ENCODE data around the gene IGFBP3.

IGFBP3 gene

GRCh38 chr7:45938626-45939302 lies 17.7 kb upstream of the IGFBP3 start:
- TF ChIP-seq, protein P1, sequence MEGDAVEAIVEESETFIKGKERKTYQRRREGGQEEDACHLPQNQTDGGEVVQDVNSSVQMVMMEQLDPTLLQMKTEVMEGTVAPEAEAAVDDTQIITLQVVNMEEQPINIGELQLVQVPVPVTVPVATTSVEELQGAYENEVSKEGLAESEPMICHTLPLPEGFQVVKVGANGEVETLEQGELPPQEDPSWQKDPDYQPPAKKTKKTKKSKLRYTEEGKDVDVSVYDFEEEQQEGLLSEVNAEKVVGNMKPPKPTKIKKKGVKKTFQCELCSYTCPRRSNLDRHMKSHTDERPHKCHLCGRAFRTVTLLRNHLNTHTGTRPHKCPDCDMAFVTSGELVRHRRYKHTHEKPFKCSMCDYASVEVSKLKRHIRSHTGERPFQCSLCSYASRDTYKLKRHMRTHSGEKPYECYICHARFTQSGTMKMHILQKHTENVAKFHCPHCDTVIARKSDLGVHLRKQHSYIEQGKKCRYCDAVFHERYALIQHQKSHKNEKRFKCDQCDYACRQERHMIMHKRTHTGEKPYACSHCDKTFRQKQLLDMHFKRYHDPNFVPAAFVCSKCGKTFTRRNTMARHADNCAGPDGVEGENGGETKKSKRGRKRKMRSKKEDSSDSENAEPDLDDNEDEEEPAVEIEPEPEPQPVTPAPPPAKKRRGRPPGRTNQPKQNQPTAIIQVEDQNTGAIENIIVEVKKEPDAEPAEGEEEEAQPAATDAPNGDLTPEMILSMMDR (IDR thresholded peaks at IDR 0.05; ENCODE audit: borderline replicate concordance, control extremely low read depth, extremely low read depth, insufficient read depth, missing control alignments) = no peak
- in situ Hi-C loops (cut with MboI; ENCODE audit: low sequenced_read_pairs, unreplicated experiment) = no loop called here
- no peak for DNase-seq (ENCODE audit: low spot score)

DNA sequence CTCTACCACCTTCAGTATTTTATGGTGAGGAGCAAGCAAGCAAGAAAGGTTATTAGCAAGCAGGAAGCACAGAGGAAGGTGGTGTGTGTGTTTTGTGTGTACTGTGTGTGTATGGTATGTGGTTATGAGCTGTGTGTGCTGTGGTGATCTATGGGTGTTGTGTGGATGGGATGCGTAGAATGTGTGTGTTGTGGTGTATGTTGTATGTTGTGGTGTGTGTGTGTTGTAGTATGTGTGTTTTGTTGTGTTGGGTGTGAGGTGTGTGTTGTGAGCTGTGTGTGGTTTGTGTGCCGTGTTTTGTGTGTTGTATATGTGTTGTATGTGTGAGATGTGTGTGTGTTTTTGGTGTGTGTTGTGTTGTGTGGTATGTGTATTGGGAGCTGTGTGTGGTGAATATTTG lies 16.8 kb upstream of the IGFBP3 start:
- no peak for DNase-seq (ENCODE audit: low spot score)
- TF ChIP-seq, protein P1 (IDR thresholded peaks at IDR 0.05; ENCODE audit: borderline replicate concordance, control extremely low read depth, extremely low read depth, insufficient read depth, missing control alignments) = no peak
- in situ Hi-C loops (cut with MboI; ENCODE audit: low sequenced_read_pairs, unreplicated experiment) = no loop called here

- no peak for DNase-seq (ENCODE audit: low spot score)
- in situ Hi-C loops (cut with MboI; ENCODE audit: low sequenced_read_pairs, unreplicated experiment) = no loop called here
- TF ChIP-seq, protein P1 (IDR thresholded peaks at IDR 0.05; ENCODE audit: borderline replicate concordance, control extremely low read depth, extremely low read depth, insufficient read depth, missing control alignments) = no peak
Measured at GRCh38 chr7:45937301-45937700, 16.2 kb upstream of the IGFBP3 start.

DNA sequence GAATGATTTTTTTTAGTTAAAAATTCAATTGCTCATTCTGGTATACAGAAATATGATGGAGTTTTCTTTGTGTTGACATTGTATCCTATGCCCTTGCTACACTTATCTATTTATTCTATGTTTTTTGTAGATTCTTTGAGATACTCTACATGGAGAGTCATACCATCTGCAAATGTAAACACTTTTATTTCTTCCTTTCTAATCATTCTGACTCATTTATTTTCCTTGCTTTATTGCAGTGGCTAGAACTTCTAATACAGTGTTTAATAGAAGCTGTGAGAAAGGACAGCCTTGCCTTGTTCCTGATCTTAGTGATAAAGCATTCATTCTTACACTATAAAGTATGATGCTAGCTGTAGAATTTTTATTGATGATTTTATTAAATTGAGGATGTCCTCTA lies 9.9 kb upstream of the IGFBP3 start:
- in situ Hi-C loops (cut with MboI; ENCODE audit: low sequenced_read_pairs, unreplicated experiment) = no loop called here
- TF ChIP-seq, protein P1 (IDR thresholded peaks at IDR 0.05; ENCODE audit: borderline replicate concordance, control extremely low read depth, extremely low read depth, insufficient read depth, missing control alignments) = no peak
- no peak for DNase-seq (ENCODE audit: low spot score)

DNA sequence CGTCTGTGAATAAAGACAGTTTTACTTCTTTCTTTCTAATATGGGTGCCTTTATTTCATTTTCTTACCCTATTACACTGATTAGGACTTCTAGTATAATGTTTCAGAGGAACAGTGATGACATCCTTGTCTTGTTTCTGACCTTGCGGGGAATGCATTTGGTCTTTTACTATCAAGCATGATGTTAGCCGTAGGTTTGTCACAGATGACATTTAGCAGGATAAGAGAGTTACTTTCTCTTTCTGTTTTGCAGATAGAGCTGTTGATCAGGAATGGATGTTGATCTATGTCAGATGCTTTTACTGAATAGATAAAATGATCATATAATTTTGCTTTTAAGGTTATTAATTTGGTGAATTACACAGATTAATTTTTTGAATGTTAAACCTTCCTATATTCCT lies 6.6 kb upstream of the IGFBP3 start:
- TF ChIP-seq, protein P1 (IDR thresholded peaks at IDR 0.05; ENCODE audit: borderline replicate concordance, control extremely low read depth, extremely low read depth, insufficient read depth, missing control alignments) = no peak
- DNase-seq (ENCODE audit: low spot score) = no peak
- in situ Hi-C loops (cut with MboI; ENCODE audit: low sequenced_read_pairs, unreplicated experiment) = no loop called here

DNA sequence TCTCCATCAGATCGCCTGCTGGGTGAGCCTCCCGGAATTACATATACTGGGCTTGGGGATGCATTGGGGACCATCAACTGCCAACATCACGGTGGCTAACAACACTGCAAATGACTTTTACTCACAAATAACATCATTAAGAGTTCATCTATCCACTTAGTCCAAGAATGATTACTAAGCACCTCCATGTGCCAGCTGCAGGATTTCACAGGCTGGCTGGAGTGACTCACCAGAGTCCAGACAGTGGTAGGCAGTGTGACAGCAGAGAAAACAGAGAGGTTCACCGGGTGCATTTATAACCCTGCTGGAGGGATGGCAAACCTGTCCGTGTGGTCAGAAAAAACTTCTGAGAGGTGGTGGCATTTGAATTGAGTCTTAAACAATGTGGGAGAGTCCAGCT lies 3.2 kb upstream of the IGFBP3 start:
- TF ChIP-seq, protein P1 (IDR thresholded peaks at IDR 0.05; ENCODE audit: borderline replicate concordance, control extremely low read depth, extremely low read depth, insufficient read depth, missing control alignments) = no peak
- in situ Hi-C loops (cut with MboI; ENCODE audit: low sequenced_read_pairs, unreplicated experiment) = loop anchor here (5.0 to 25.0 kb wide), 3 partner anchors 423 to 1263 kb away; no protein-coding TSS in a partner anchor
- DNase-seq (ENCODE audit: low spot score) = no peak
